GM18951 (cell line): ENCODE results near the gene TMSB15C.
"Not testable (repeated sequence)": the region's sequence is repeated elsewhere in the genome, so short reads cannot be mapped to it uniquely, and the experiment has no call there.

Source experiments
- POLR2A ChIP-seq: IDR thresholded peaks from 4 replicates; pipeline ENCODE4 v1.6.1; 2011; ENCODE audit warnings: mild to moderate bottlenecking; ENCODE audit not compliant: insufficient read length, insufficient read depth; ENCODE audit errors: extremely low read depth
- in situ Hi-C: fragments of 300-500 bp; cut with MboI; formaldehyde crosslinking; loops from one replicate; pipeline ENCODE4 v1.12.0; 2022; ENCODE audit warnings: low sequenced_read_pairs, mixed read lengths, inconsistent platforms; ENCODE audit not compliant: unreplicated experiment

The TMSB15C gene

DNA sequence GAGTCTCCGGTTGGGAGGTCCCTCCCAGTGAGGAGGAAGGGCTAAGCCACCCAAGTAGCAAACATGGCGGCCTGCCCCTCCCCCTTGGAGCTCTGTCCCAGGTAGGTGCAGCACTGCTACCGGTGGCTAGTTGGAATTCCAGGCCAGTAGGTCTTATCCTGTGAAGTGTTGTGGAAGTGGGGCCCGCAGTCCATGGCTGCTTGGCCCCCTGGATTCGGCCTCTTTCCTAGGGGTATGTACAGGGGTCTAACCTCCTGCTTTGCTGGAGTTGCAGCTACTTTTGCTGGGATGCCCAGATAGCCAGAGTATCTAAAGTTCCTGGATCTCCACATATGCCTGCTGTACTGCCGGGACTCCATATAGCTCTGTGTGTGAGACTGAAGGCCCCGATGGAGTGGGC lies 9.9 kb upstream of the TMSB15C start:
- in situ Hi-C loops: no loop called here
- no peak for TF ChIP-seq POLR2A

DNA sequence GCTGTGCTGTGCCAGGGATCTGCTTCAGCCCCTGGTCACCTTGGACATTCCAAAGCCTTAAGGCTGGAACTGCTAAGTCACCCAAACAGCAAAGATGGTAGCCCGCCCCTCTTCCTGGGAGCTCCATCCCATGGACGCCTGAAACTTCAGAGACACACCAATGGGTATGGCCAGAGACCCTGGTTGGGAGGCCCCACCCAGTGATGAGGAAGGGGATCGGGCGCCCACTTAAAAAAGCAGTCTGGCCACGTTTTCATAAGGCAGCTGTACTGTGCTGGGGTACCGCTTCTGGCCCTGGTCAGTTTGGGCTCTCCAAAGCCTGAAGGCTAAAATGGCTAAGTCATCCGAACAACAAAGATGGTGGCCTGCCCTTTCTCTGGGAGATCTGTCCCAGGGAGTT lies 9.4 kb upstream of the TMSB15C start:
- TF ChIP-seq POLR2A: no peak
- in situ Hi-C loops: no loop called here

- in situ Hi-C loops: no loop called here
- TF ChIP-seq POLR2A: no peak
These were observed 8.7 kb upstream of the TMSB15C start for GRCh38 chrX:104084534-104085277.

DNA sequence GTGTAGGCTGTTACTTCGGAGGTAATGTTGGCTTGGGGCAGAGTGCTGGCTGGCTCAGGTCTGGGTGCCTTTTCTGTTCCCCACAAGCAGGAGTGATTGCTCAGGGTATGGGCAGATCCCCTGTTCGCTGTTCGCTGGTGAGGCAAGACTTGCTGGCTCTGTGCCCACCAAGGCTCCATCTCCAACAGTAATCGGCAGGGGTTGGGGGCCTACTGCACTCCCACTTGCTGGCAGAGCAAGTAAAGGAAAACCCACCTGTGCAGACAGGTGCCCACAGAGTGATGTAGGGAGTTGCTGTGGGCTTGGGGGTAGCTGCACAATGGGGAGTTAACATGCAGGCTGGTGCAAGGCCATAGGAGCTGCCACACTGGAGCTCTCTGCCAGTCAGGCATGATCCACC lies 8.0 kb upstream of the TMSB15C start:
- in situ Hi-C loops: no loop called here
- no peak for TF ChIP-seq POLR2A

DNA sequence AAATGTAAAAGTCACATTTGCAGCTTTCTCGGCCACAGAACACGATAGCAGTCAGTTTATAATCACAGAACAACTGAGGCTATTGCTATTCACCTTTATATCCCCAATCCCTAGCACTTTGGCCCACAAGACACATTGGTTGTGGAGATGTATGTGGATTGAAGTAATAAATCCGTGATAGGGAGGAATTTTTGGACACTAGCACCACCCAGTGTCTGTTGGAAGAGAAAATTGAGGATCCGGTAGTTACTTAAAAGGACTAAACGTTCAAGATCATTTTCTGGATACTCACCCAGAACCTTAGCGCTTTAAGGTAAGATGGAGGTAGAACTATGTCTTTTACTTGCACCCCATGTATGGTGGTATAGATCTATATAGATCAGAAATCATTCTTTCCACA lies 1.8 kb upstream of the TMSB15C start:
- in situ Hi-C loops: not testable (repeated sequence)

DNA sequence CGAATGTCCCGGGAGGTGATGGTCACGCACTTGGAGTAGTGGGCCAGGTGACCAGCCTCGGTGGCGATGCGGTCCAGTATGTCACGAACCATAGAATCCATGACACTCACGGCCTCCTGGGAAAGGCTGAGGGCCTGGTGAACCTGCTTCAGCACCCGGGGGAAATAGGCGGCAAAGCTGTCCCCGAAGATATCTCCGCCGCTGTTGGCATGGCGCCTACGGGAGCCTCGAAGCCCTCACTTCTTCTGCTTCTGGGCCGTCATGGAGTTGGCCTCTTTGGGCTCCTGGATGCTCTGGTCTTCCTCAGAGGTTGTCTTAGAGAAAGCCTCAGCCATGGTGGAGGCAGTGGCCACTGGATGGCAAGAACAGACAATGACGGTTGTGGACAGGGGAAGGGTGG lies 13.4 kb downstream of the TMSB15C start:
- in situ Hi-C loops: loop anchor here (25.0 kb wide), 1 partner anchor 125 kb away; no protein-coding TSS in a partner anchor

DNA sequence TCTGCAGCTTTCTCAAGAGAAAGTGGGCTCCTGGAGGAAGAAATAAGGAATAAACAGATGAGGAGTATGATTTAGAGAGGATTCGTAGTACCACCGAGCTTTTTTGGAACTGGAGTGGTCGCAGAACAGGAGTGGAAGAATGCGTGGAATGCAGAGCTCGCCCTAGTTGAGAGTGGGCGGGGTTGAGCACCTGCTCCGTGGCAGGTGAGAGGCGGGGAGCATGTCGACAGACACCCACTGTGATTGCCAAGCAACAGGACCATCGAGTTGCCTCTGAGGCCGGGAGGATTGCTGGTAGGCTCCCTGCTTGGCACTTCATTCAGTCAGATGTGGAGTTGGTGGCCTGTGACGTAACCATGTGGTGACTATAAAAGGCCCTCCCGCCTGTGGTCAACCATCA lies 21.1 kb downstream of the TMSB15C start:
- in situ Hi-C loops: loop anchor here (25.0 kb wide), 1 partner anchor 118 kb away; no protein-coding TSS in a partner anchor

- in situ Hi-C loops: no loop called here
- TF ChIP-seq POLR2A: no peak
These were observed 28.9 kb downstream of the TMSB15C start for GRCh38 chrX:104047171-104047570.

- in situ Hi-C loops: no loop called here
- no peak for TF ChIP-seq POLR2A
These were observed 30.4 kb downstream of the TMSB15C start for GRCh38 chrX:104045642-104046041.

GRCh38 chrX:104041003-104041402 lies 35.0 kb downstream of the TMSB15C start:
- in situ Hi-C loops: no loop called here
- TF ChIP-seq POLR2A: no peak

- TF ChIP-seq POLR2A: no peak
- in situ Hi-C loops: no loop called here
These were observed 36.1 kb downstream of the TMSB15C start, which contains the start of gene H2BW2 for GRCh38 chrX:104039689-104040505. Gene H2BW2 (plus strand): TSS chrX:104039956. CDS start chrX:104039995, 39 bp downstream.
